DMS79 (cell line): ENCODE data around the gene WASL.
"Not testable (repeated sequence)": the region's sequence is repeated elsewhere in the genome, so short reads cannot be mapped to it uniquely, and the experiment has no call there.

Source experiments
- DNase-seq: peaks from one replicate; lab custom pipeline; 2025; lab: John Stamatoyannopoulos, UW

WASL gene

DNA sequence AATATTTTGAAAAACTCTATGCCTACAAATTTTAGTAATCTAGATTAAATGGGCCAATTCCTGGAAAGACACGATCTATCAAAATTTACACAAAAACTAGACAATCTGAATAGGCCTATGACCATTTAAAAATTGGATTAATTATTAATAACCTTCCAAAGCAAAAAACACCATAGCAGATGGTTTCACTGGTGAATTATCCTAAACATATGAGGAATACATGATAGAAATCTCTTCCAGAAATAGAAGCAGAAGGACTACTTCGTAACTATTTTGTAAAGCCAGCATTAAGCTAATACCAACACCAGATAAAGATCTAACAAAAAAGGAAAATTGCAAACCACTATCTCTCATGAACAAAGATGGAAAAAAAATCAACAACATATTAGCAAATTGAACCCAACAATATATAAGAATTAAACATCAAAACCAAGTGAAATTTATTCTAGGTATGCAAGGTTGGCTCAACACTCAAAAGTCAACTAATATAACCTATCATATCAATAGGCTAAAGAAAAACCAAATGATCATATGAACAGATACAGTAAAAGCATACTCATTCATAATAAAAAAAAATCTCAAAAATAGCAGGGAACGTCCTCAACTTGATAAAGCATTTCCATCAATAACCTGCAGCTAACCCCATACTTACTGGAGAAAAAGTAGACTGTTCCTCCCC lies 16.3 kb downstream of the WASL start:
- DNase-seq: no peak

GRCh38 chr7:123729218-123729578 lies 19.6 kb downstream of the WASL start:
- DNase-seq: no peak

- no peak for DNase-seq
Measured at GRCh38 chr7:123727071-123727837, 21.5 kb downstream of the WASL start.

DNA sequence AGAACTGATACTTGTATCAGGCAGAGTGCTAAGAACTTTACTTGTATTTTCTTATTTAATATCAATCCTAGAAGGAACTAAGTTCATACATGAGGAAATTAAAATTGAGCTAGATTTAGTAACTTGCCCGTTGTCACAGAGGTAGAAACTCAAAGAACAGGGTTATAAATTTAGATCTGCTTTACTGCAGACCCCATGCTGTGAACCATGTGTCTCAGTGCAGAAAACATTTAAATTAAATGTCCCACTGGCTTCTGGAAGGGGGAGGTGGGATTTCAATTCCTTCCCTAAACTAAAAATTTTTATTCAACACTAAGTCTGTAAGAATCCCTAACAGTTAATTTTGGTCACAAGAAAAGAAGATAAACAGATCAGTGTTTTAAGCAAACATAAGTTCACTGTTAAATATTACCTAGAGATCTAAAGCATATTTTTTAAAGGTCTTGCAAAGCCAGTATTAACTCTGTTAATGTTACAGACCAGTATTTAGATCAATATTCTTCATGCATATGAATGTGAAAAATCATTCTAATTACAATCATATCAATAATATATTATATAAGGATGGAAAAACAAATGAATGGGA lies 23.1 kb downstream of the WASL start:
- no peak for DNase-seq

GRCh38 chr7:123724817-123725253 lies 24.0 kb downstream of the WASL start:
- no peak for DNase-seq

- DNase-seq: no peak
Measured at GRCh38 chr7:123723913-123724312, 24.9 kb downstream of the WASL start.

- not testable (repeated sequence) for DNase-seq
Measured at GRCh38 chr7:123720527-123720926, 28.3 kb downstream of the WASL start.

DNA sequence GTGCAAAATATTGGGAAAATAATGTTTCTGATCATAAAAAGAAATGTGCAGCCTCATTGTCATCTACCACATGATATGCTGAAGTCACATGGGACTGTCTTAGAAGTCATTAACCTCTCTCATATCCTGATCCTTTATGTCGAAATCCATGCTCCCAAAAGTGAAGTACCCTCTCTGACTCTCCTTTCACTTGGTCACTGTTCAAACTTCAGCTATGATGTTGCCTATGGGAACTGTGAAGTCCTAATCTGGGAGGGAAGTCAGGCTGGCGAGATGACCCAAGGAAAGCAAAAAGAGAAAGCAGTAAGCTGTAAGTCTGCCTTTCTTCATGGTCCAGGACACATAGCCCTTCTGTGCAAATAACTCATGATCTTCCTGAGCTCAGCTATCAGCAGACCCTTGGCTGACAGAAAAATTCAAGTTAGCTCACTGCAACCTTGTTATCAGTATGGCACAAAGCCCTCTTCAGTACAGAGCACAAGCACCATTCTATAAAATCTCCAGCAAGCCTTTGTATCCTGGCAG lies 29.5 kb downstream of the WASL start:
- DNase-seq: no peak

DNA sequence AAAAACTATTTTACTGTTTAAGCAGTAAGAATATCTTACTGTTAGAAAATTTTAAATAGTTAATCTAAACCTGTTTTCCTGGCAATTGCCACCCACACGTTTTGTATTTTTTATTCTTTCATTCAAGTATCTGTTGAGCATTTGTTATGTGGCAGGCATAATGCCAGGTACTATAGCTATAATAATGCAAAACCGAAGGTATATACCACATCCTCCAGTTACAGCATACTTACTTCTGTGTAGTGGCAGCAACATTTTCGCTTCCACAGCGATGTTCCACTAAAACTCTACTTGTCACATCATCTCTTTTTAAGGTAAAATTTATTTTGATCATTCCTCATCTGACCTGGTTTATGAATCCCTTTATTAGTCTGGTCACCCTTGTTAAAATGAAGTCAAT lies 30.0 kb downstream of the WASL start:
- DNase-seq: no peak

DNA sequence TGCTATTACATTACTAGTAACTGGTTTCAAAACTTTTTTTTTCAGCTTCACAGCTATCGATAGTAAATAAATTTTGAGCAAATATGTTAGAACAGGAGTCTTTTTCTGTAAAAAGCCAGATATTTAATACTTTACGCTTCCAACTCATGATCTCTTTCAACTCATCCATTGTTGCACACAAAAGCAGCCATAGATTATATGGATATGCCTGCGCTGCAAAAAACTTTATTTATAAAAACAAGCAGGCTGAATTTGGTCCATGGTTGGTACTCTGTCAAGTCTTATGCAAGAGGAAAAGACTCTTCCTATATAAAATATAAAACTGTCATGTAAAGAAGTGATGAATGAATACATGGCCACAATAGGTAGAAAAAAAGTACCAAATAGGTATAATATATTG lies 31.1 kb downstream of the WASL start:
- DNase-seq: no peak

DNA sequence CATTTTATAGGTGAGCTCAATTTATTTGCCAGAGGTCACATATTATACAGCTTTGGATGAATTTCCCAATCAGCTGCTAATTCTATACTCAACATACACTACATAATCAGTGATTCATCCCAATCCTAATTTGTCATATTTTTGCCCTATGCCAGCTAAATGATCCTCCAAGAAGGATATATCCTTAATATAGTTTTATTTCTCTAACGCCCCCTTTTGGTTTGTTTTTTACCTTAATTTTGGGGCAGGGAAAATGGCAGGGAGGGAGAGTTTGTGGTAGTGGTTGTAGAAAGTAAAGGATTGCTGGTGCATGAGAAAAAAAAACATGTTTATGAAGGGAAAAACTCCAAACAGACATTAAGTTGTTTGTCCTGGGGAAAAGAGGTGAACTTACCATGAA lies 31.9 kb downstream of the WASL start:
- no peak for DNase-seq

- DNase-seq: no peak
Measured at GRCh38 chr7:123715799-123716198, 33.0 kb downstream of the WASL start.

- no peak for DNase-seq
Measured at GRCh38 chr7:123715198-123715597, 33.6 kb downstream of the WASL start.

- DNase-seq: no peak
Measured at GRCh38 chr7:123714296-123715080, 34.3 kb downstream of the WASL start.

DNA sequence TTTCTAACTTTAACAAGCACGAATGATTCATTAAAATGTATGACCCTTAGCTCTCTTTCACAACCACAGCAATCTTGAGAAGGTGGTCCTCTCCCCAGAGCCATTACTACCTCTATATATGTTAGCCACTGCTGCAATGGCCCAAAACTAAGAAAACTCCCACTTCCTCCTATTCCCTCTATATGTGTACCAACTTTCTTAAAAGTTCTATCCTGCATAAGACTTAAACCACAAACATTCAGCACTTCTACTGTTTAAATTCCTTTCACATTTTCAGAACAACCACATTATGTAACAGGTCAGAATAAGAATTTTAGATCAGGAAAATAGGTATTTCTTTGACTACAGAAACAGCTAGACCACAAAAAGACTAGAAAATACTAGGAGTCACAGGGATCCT lies 36.2 kb downstream of the WASL start:
- no peak for DNase-seq

DNA sequence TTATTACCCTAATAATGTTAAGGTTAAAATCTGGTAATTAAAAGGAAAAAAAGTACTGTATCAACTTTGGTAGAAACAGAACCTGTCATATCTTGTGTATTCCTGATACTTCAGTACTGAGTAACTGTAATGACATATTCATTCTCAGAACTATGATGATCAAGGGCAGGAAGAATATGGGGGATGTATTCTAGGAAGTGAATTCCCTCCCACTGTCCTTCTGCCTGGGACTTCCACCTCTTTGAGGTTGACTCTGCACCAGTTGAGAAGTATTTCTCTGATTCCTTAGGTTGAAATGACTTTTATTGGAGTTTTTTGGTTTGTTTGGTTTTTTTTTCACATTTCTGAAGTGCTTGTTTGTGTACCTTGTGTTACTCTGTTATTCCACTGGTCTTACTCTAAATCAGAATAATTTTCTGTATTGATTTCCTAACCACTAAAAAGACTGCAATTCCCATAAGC lies 36.9 kb downstream of the WASL start:
- no peak for DNase-seq

DNA sequence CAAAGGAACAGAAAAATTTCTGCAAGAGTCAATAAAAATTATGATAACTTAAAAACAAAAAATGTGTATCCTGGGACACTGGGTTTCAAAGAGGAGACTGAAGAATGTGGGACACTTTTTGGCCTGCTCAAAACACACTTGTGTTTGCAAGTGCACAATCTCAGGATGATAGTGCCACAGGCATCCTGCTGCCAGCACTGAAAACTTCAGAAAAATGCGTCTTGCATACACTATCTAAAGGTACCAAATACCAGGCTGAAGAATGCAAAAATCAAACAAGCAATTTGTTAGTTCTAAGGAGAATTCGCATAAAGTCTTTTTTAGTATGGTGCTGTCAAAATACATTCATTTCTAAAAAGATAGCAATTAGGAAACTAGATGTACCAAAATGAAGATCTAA lies 38.1 kb downstream of the WASL start:
- DNase-seq: no peak

DNA sequence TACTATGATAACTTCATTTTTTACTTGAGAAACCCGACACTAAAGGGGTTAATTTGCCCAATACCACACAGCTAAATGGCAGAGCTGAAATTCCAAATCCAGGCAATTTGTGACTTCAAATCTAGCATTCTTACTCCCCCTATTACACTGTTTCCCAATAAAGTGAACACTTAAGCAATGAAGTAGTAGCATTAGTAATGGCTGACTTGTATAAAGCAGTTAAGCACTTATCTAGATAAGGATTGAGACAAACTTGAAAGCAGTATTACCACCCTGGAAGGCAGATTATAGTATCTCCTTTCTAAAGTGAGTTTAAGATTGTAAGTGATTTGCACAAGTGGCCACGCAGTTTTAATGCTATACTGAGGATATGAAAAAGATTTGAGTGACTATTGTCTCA lies 39.3 kb downstream of the WASL start:
- DNase-seq: no peak

DNA sequence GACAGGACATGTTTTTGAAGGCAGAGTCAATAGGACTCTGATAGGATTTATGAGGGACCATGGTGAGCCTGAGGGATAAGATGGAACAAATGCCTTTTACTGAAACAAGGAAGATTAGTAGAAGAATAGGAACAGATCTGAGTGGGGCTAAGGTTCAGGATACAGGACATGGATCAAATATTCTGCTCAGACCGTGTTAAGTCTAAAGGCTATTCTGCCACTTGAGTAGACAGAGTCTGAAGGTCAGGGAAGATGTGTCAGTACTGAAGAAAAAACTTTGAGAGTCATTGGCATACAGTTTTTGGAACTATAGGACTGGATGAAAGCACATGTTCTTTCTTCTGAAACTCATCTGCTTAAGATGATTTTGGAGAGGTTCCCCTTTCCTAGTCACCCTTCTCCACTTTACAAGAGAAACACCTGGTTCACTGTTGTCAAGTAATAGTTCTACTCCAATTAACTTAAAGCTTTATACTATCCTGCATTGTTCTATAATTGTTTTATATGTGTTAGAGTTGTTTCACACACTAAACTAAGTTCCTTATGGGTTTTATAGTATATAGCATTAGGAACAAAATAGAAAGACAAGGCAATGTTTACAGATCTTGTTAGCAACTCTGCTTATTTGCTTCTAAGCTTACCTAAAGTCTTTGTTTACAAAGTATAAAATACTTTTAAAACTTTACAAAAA lies 43.4 kb downstream of the WASL start:
- DNase-seq: no peak

- no peak for DNase-seq
Measured at GRCh38 chr7:123695944-123696677, 52.7 kb downstream of the WASL start.

GRCh38 chr7:123692471-123692877 lies 56.3 kb downstream of the WASL start:
- DNase-seq: no peak
